GM18511 (cell line): ENCODE results near the gene AKAP12.

Experiments used
- ATAC-seq: cut with Tn5 transposase; IDR thresholded peaks from one replicate; pipeline ENCODE4 v1.9.1; 2021; ENCODE audit warnings: mild to moderate bottlenecking, moderate library complexity; ENCODE audit not compliant: unreplicated experiment

Gene AKAP12

GRCh38 chr6:151236668-151237401, 2.9 kb upstream of the AKAP12 start:
- ATAC-seq, result no peak

- peak; percentile 56 for ATAC-seq
Observed at GRCh38 chr6:151240036-151240685, 394 bp downstream of the AKAP12 start.

- ATAC-seq, result no peak
Observed at GRCh38 chr6:151240791-151241642, 1.2 kb downstream of the AKAP12 start.

- ATAC-seq, result no peak
Observed at GRCh38 chr6:151241853-151242252, 2.1 kb downstream of the AKAP12 start.

- ATAC-seq, result no peak
Observed at GRCh38 chr6:151242420-151242861, 2.7 kb downstream of the AKAP12 start.

GRCh38 chr6:151243481-151243880, 3.7 kb downstream of the AKAP12 start:
- no peak for ATAC-seq

- ATAC-seq, result no peak
Observed at GRCh38 chr6:151247490-151247889, 7.7 kb downstream of the AKAP12 start.

GRCh38 chr6:151248295-151248694, 8.5 kb downstream of the AKAP12 start:
- ATAC-seq, result no peak

GRCh38 chr6:151252634-151253033, 12.9 kb downstream of the AKAP12 start:
- ATAC-seq, result no peak

- no peak for ATAC-seq
Observed at GRCh38 chr6:151254451-151255081, 14.8 kb downstream of the AKAP12 start.

- ATAC-seq, result no peak
Observed at GRCh38 chr6:151255811-151256210, 16.0 kb downstream of the AKAP12 start.

- no peak for ATAC-seq
Observed at GRCh38 chr6:151257985-151258445, 18.2 kb downstream of the AKAP12 start.

- ATAC-seq, result no peak
Observed at GRCh38 chr6:151260205-151260604, 20.4 kb downstream of the AKAP12 start.

- ATAC-seq, result no peak
Observed at GRCh38 chr6:151263035-151263434, 23.3 kb downstream of the AKAP12 start.

- ATAC-seq, result no peak
Observed at GRCh38 chr6:151263967-151264366, 24.2 kb downstream of the AKAP12 start.

- no peak for ATAC-seq
Observed at GRCh38 chr6:151265282-151265681, 25.5 kb downstream of the AKAP12 start.

GRCh38 chr6:151269321-151269995, 29.7 kb downstream of the AKAP12 start:
- ATAC-seq, result no peak

- ATAC-seq, result no peak
Observed at GRCh38 chr6:151275121-151275520, 35.4 kb downstream of the AKAP12 start.

GRCh38 chr6:151275566-151275965, 35.8 kb downstream of the AKAP12 start:
- ATAC-seq, result no peak

- no peak for ATAC-seq
Observed at GRCh38 chr6:151276112-151276740, 36.5 kb downstream of the AKAP12 start.
